HepG2 (cell line): Measurements from ENCODE around the gene VAMP8. TPM values are rescaled to one million over a fixed set of nuclear protein-coding genes. Genes with fewer than 3 reads are reported as not detected.

ENCODE experiments used
- E2F2 ChIP-seq: sonication (generic); formaldehyde crosslinking; IDR thresholded peaks from 2 replicates; pipeline ENCODE4 v1.4.0; 2020; ENCODE audit warnings: missing genetic modification reagents, borderline replicate concordance
- ISL2 ChIP-seq: sonication (generic); formaldehyde crosslinking; IDR thresholded peaks from 2 replicates; pipeline ENCODE4 v1.5.0; 2020; ENCODE audit warnings: missing genetic modification reagents
- NFYB ChIP-seq: sonication (generic); formaldehyde crosslinking; IDR thresholded peaks from 2 replicates; pipeline ENCODE4 v1.4.0; 2020; ENCODE audit warnings: missing genetic modification reagents
- PAF1 ChIP-seq: IDR thresholded peaks from 2 replicates; pipeline ENCODE4 v1.6.1; 2016; ENCODE audit warnings: missing genetic modification reagents, missing compliant biosample characterization
- PATZ1 ChIP-seq: sonication (generic); formaldehyde crosslinking; IDR thresholded peaks from 2 replicates; pipeline ENCODE4 v1.4.0; 2020; ENCODE audit warnings: missing genetic modification reagents
- SNAPC5 ChIP-seq: sonication (generic); formaldehyde crosslinking; IDR thresholded peaks from 2 replicates; pipeline ENCODE4 v1.8.1; 2023; ENCODE audit warnings: mild to moderate bottlenecking, missing genetic modification reagents, borderline replicate concordance
- SP5 ChIP-seq: IDR thresholded peaks from 2 replicates; pipeline ENCODE4 v1.6.1; 2016; ENCODE audit warnings: low read depth, borderline replicate concordance
- XBP1 ChIP-seq: sonication (generic); formaldehyde crosslinking; IDR thresholded peaks from 2 replicates; pipeline ENCODE4 v1.5.0; 2020; ENCODE audit warnings: missing genetic modification reagents
- ZFP82 ChIP-seq: sonication (generic); formaldehyde crosslinking; IDR thresholded peaks from 2 replicates; pipeline ENCODE4 v1.5.1; 2020; ENCODE audit warnings: mild to moderate bottlenecking, missing genetic modification reagents, borderline replicate concordance
- ZFP91 ChIP-seq: sonication (generic); formaldehyde crosslinking; IDR thresholded peaks from 2 replicates; pipeline ENCODE4 v1.9.0; 2022; ENCODE audit warnings: missing genetic modification reagents, mild to moderate bottlenecking, borderline replicate concordance
- ZNF10 ChIP-seq: sonication (generic); formaldehyde crosslinking; IDR thresholded peaks from 2 replicates; pipeline ENCODE4 v1.4.0; 2020; ENCODE audit warnings: mild to moderate bottlenecking, low read depth, missing genetic modification reagents, borderline replicate concordance
- ZNF260 ChIP-seq: sonication (generic); formaldehyde crosslinking; IDR thresholded peaks from 2 replicates; pipeline ENCODE4 v1.4.0; 2020; ENCODE audit warnings: missing genetic modification reagents, low read depth, mild to moderate bottlenecking, borderline replicate concordance
- ZNF280B ChIP-seq: sonication (generic); formaldehyde crosslinking; IDR thresholded peaks from 2 replicates; pipeline ENCODE4 v1.5.0; 2020; ENCODE audit warnings: missing genetic modification reagents, mild to moderate bottlenecking, borderline replicate concordance
- ZNF556 ChIP-seq: sonication (generic); formaldehyde crosslinking; IDR thresholded peaks from 2 replicates; pipeline ENCODE4 v1.4.0; 2020; ENCODE audit warnings: mild to moderate bottlenecking, missing genetic modification reagents, borderline replicate concordance
- ZNF710 ChIP-seq: sonication (generic); formaldehyde crosslinking; IDR thresholded peaks from 2 replicates; pipeline ENCODE4 v1.5.0; 2020; ENCODE audit warnings: mild to moderate bottlenecking, missing genetic modification reagents, borderline replicate concordance
- polyA plus RNA-seq, 8 experiments: library from polyadenylated mRNA; depleted of rRNA in 3 of 8; stranded (reverse) in 7 of 8; unstranded in 1 of 8; fragments of >200 nt; fragmentation: Illumina TruSeq in 4 of 8; extraction: Trizol in 4 of 8; gene quantifications; 2 replicates each; pipeline versions ENCODE4 v1.2.1 to v1.2.3, GENCODE V29; 2011 to 2016; ENCODE audit warnings: low read depth in 4 of 8, missing spikeins in 1 of 8, mixed read lengths in 1 of 8; ENCODE audit not compliant: insufficient read depth in 1 of 8
- total RNA-seq, 5 experiments: library from RNA; depleted of rRNA; stranded (reverse); fragments of >200 nt; fragmentation: Illumina TruSeq; extraction: Trizol; gene quantifications; 2 replicates each; pipeline ENCODE4 v1.2.3, GENCODE V29; 2016; ENCODE audit warnings: low read depth in 1 of 5

VAMP8 gene
- total and polyA plus RNA-seq, 2 of the 13 experiments (the other 11 are each of a cell fraction or from before 2014, with no cell fraction given), result 83.3 to 157 TPM

GRCh38 chr2:85538507-85539360, 38.7 kb upstream of the VAMP8 start, which contains the start of gene MAT2A (continued):
- TF ChIP-seq ZFP91 (CRISPR knock-in tag) (peak; percentile 65), ZNF260 (CRISPR knock-in tag) (no peak), ZFP82 (CRISPR knock-in tag) (peak; percentile 80; the same call in 1 of the 2 replicates), NFYB (CRISPR knock-in tag) (no peak; the same call in none of the 2 replicates), SP5 (CRISPR knock-in tag) (peak; percentile 54), PATZ1 (CRISPR knock-in tag) (peak; percentile 72), ZNF280B (CRISPR knock-in tag) (peak; percentile 96), E2F2 (CRISPR knock-in tag) (peak; percentile 90), ISL2 (CRISPR knock-in tag) (peak; percentile 50), XBP1 (CRISPR knock-in tag) (peak; percentile 56; the same call in 1 of the 2 replicates), ZNF556 (CRISPR knock-in tag) (peak; percentile 97), SNAPC5 (CRISPR knock-in tag) (peak; percentile 46; the same call in 1 of the 2 replicates), ZNF710 (CRISPR knock-in tag) (peak; percentile 69; the same call in 1 of the 2 replicates), ZNF10 (peak; percentile 46; the same call in 1 of the 2 replicates), PAF1 (no peak)
